GM08714 (cell line): Measurements from ENCODE around the gene HEATR3.
"Not testable (repeated sequence)": the region's sequence is repeated elsewhere in the genome, so short reads cannot be mapped to it uniquely, and the experiment has no call there.

Experiments
- H3K4me3 ChIP-seq: fragments of 200-500 bp; sonication (Bioruptor generic); 2 replicates; pipeline ENCODE4 v1.5.1; 2014; ENCODE audit warnings: mild to moderate bottlenecking, low read length, inconsistent platforms
- ZNF274 ChIP-seq: IDR thresholded peaks from 2 replicates; pipeline ENCODE4 v1.6.1; 2012; ENCODE audit warnings: mild to moderate bottlenecking, low read depth, low read length

The HEATR3 gene

GRCh38 chr16:50103764-50104163 is 38.0 kb downstream of the HEATR3 start:
- no peak for TF ChIP-seq ZNF274

GRCh38 chr16:50114357-50115129 is 48.8 kb downstream of the HEATR3 start:
- H3K4me3 ChIP-seq, result no peak overlapping the region
- TF ChIP-seq ZNF274, result no peak

More at GRCh38 chr16:50103764-50104163, 38.0 kb downstream of the HEATR3 start:
- H3K4me3 ChIP-seq, result no peak overlapping the region

GRCh38 chr16:50120711-50121110 is 54.9 kb downstream of the HEATR3 start:
- no peak for TF ChIP-seq ZNF274

DNA sequence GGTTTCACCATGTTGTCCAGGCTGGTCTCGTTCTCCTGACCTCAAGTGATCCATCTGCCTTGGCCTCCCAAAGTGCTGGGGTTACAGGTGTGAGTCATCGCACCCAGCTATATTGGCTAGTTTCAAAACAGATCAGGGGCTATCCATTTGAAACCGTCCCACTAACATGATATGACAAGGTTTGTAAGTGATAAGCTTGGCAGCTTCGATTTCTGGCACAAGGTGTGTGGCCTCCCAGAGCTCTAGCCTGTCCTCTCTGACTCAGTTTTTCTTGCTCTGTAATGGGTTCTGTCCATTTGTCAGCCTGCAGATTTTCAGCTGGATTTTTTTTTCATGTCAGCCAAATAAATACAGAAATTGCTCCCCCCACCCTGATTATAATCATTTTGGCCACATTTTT is 55.5 kb downstream of the HEATR3 start:
- no peak for TF ChIP-seq ZNF274
- no peak overlapping the region; the same call in 1 of the 2 replicates for H3K4me3 ChIP-seq

More at GRCh38 chr16:50120711-50121110, 54.9 kb downstream of the HEATR3 start:
- H3K4me3 ChIP-seq, result no peak overlapping the region

- H3K4me3 ChIP-seq, result no peak overlapping the region
- TF ChIP-seq ZNF274, result no peak
Observed at GRCh38 chr16:50121721-50122445, 56.1 kb downstream of the HEATR3 start.

DNA sequence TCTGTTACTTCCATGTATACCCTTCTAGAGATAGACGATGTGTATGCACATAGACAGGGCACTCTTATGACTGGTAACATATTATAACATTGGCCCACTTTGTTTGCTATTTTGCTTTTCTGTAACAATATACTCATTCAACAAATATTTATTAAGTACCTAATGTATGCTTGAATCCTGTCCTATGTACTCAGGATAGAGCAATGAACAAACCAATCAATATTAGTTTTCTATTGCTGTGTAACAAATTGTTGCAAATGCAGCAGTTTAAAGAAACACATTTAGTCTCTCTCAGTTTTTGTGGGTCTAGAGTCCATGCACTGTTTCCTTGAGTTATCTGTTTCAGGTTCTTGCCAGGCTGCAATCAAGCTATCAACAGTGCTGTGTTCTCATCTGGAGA is 57.6 kb downstream of the HEATR3 start:
- H3K4me3 ChIP-seq, result no peak overlapping the region
- no peak for TF ChIP-seq ZNF274

- no peak for TF ChIP-seq ZNF274
- no peak overlapping the region for H3K4me3 ChIP-seq
Observed at GRCh38 chr16:50124769-50125168, 59.0 kb downstream of the HEATR3 start.

DNA sequence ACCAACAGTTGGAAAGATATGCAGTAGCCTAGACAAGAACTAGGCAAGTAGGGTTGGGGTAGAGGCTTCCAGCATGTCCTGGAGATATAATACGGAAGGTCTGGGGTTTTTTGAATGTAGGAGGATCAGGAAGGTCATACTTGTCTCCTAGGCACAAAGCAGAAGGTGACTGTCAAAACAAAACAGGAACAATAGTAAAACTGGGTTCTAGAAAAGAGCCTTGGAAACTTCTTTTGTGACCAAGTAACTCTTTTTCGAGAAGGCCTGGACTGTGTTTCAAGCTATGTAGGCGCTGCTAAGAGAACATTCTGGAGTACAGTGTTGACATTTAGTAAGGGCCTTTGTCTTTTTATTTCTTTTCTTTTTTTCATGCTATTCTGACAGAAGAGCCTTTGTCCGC is 60.4 kb downstream of the HEATR3 start:
- no peak for TF ChIP-seq ZNF274
- no peak overlapping the region for H3K4me3 ChIP-seq

DNA sequence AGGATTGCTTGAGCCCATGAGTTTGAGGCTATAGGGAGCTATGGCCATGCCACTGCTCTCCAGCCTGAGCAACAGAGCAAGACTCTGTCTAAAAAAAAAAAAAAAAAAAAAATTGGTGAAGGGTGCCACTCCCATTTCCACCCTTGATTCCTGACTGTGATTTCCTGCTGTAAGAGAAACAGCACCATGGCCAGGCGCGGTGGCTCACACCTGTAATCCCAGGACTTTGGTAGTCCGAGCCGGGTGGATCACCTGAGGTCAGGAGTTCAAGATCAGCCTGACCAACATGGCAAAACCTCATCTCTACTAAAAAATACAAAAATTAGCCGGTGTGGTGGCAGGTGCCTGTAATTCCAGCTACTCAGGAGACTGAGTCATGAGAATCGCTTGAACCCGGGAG is 66.8 kb downstream of the HEATR3 start:
- H3K4me3 ChIP-seq, result not testable (repeated sequence)

DNA sequence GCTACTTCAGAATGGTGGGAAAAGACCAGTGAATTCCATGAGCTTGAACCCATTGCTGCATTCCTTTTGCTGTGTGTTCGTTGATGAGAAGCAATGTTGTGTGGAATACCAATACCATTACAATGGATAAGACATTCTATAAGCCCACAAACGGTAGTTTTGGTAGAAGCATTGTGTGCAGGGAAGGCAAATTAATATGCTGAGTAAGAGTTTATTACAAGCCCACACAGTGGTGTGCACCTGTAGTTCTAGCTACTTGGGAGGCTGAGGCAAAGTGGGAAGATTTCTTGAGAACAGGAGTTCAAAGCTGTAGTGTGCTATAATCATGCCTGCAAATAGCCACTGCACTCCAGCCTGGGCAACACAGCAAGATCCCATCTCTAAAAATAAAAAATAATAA is 67.4 kb downstream of the HEATR3 start:
- TF ChIP-seq ZNF274, result no peak
- no peak overlapping the region for H3K4me3 ChIP-seq

DNA sequence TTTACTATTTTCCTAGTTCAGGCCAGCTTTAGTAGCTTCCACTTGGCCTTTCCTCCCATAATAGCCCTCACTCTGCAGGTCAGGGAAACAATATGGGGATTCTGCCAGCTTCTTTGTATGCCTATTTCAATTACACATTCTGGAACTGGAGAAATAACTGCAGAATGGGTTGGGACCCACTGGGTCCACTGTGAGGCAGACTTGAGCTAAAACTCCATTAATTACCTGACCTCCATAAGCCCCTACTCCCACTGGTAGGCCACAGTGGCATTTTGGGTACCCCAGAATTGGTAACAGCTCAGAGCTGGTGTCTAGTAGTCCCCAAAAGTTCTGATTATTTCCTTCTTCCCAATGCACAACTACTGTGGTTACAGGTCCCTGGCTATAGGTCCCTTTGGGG is 70.6 kb downstream of the HEATR3 start:
- no peak for TF ChIP-seq ZNF274
- no peak overlapping the region for H3K4me3 ChIP-seq

DNA sequence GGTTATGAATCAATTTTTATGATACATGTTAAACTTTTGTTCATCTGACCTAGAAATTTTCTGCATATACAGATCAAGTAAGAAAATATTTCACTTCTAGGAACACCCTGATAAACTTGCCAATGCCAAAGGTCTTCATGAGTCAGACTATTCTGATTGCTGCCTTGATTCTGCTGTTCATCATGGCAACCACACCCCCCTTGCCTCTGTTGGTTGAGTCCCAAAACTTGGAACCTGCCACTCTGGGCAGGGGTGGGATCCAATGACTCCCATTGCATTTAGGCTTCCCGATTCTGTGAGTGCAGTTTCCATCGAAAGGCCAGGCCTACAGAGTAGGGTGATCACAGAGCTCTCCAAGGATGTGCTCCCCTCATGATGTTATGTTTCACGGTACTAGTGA is 71.5 kb downstream of the HEATR3 start:
- no peak for TF ChIP-seq ZNF274
- no peak overlapping the region for H3K4me3 ChIP-seq

DNA sequence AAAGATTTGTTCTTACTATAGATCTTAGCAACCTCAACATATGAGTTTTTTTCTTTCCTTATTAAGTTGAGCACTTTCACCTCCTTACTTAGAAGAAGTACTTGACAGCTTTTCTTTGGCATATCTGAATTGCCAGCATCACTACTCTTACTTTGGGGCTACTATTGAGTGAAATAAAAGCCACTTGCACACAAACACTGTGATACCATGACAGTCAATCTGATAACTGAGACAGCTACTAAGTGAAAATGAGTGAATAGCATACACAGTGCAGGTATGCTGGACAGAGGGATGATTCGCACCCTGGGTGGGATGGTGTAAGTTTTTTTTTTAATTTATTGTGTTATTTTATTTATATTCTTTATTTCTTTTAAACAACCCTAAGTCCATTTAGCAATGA is 73.8 kb downstream of the HEATR3 start:
- TF ChIP-seq ZNF274, result no peak
- H3K4me3 ChIP-seq, result no peak overlapping the region

GRCh38 chr16:50144211-50144610 is 78.4 kb downstream of the HEATR3 start:
- no peak for TF ChIP-seq ZNF274
- H3K4me3 ChIP-seq, result no peak overlapping the region
